ES-I3 (cell line): Measurements from ENCODE around the gene PER3.
"Not testable (repeated sequence)": the region's sequence is repeated elsewhere in the genome, so short reads cannot be mapped to it uniquely, and the experiment has no call there.

ENCODE experiments used
- H3K36me3 ChIP-seq: 2 replicates; pipeline ENCODE4 v1.6.1; 2013; ENCODE audit warnings: mild to moderate bottlenecking, low read length, control low read depth, moderate library complexity; ENCODE audit not compliant: insufficient read depth
- H3K4me1 ChIP-seq: 2 replicates; pipeline ENCODE4 v1.6.1; 2013; ENCODE audit warnings: mild to moderate bottlenecking, control low read depth, low read length; ENCODE audit not compliant: insufficient read depth
- H3K9ac ChIP-seq: 2 replicates; pipeline ENCODE4 v1.6.1; 2013; ENCODE audit warnings: low read depth, mild to moderate bottlenecking, low read length, moderate library complexity
- H3K9me3 ChIP-seq: 2 replicates; pipeline ENCODE4 v1.6.1; 2013; ENCODE audit warnings: mild to moderate bottlenecking, low read length, moderate library complexity; ENCODE audit not compliant: control insufficient read depth, insufficient read depth

PER3 gene

DNA sequence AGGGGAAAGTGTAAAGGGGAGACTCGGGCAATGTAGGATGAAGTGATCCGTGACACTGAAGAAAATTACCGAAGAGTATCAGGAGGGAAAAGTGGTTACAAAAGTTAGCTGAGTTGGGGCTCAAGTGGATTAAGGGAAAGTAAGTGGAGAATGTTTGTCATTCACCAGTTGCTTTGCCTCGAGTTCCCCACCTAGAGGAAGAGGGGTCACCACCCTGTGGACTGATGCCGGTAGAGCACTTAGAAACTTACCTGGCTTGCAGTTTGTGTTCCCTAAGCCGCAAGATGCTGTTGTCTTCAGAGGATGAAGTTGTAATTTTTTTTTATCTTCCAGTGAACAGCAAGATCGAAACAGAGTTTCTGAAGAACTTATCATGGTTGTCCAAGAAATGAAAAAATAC is 1.0 kb downstream of the PER3 start:
- Histone ChIP-seq H3K9ac (peak overlapping the region; percentile 51; the same call in 1 of the 2 replicates), H3K36me3 (peaks cover 25% of the 10 kb centered on the region), H3K4me1 (peaks cover 6% of the 10 kb centered on the region; the same call in 1 of the 2 replicates)

DNA sequence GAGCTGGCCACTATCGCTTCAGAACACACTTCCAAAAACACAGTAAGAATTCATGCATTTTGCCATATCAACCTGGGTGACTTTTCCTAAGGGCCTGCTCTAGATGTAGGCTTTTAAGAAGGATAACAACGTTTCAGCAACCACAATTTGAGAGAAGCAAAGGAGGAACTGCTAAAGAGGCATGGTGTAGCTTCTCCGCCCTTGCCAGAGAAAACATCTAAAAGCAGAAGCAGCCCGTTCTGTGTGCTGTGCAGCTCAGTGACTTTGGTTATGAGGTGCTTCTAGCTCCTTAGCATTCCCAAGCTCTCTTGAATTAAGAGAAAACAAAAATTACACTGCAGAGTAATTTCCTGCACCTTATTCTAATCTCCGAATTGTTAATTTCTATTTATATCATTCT is 2.7 kb downstream of the PER3 start:
- Histone ChIP-seq H3K36me3 (peaks cover 33% of the 10 kb centered on the region), H3K9ac (no peak overlapping the region)

More for the DNA sequence above, 1.0 kb downstream of the PER3 start:
- H3K9me3 ChIP-seq: 0 out of 2 replicates have a peak, but pooled peaks cover 4% of the 10 kb centered on the region

DNA sequence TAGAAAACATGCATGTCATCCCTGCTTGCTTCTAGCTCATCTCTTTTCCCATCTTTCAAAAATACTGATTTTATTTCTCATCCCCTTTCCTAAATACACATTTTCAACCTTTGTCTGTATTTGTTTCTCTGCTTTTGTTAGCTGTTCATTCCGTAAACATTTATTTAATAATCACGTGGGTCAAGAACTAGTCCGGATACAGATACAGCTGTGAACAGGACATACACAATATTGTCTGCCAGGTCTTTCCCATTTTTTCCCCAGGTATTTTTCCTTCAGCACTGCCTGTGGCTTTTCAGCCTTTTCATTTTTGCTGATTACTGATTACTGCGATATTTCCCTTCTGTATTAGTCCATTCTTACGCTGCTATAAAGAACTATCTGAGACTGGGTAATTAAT is 5.7 kb downstream of the PER3 start:
- H3K9ac ChIP-seq: no peak overlapping the region
- H3K4me1 ChIP-seq: no peaks in the 10 kb centered on the region
- H3K36me3 ChIP-seq: peaks cover 33% of the 10 kb centered on the region
- peaks cover 6% of the 10 kb centered on the region; the same call in 1 of the 2 replicates for H3K9me3 ChIP-seq

More for the DNA sequence above, 2.7 kb downstream of the PER3 start:
- Histone ChIP-seq H3K4me1 (peaks cover 6% of the 10 kb centered on the region; the same call in 1 of the 2 replicates), H3K9me3 (peaks cover 6% of the 10 kb centered on the region; the same call in 1 of the 2 replicates)

DNA sequence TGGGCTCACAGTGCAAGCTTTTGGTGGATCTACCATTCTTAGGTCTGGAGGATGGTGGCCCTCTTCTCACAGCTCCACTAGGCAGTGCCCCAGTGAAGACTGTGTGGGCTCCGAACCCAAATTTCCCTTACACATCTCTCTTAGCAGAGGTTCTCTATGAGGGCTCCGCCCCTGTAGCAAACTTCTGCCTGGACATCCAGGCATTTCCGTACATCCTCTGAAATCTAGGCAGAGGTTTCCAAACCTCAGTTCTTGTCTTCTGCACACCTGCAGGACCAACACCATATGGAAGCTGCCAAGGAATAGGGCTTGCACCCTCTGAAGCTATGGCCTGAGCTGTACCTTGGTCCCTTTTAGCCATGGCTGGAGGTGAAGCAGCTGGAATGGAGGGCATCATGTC is 6.9 kb downstream of the PER3 start:
- not testable (repeated sequence) for H3K9me3 ChIP-seq, H3K4me1 ChIP-seq, H3K9ac ChIP-seq
- H3K36me3 ChIP-seq: peaks cover 33% of the 10 kb centered on the region

DNA sequence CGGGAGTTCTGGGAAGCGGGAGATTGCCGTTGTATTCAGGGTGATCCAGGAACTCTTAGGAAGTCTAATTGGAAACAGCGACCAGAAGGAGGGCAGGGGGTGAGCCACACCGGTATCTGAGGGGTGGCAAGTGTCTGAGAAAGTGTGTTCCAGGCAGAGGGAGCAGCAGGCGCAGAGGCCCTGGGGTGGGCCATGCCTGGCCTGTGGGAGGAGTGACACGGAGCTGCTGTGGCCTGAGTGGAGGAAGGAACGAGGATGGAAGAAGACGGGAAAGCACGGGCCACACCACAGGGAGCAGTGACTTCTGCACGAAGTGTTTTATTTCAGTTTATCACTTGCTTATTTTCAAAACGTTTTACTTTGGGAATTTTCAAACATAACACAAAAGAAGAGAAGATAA is 11.3 kb downstream of the PER3 start:
- Histone ChIP-seq H3K9me3 (peaks cover 2% of the 10 kb centered on the region; the same call in 1 of the 2 replicates), H3K9ac (no peak overlapping the region), H3K4me1 (no peaks in the 10 kb centered on the region), H3K36me3 (peaks cover 9% of the 10 kb centered on the region; the same call in 1 of the 2 replicates)

DNA sequence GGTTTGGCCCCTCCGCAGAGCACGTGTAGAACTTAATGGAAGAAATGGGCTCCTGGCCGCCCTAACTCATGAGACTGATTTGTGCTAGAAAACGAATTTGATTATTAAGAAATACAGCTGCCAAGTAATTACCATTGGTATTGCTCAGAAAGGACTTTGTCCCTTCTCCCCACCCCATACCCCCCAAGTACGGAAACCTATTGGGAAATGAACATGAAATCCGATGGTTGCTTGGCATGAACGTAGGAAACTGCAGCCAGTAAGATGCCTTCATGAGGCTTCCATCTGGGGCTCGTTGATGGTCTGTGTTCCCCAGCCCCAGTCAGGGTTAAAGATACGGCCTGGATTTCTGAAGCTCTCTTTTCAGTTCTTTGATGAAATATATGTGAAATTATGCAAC is 21.4 kb downstream of the PER3 start:
- Histone ChIP-seq H3K36me3 (peaks cover 2% of the 10 kb centered on the region; the same call in 1 of the 2 replicates), H3K9ac (no peak overlapping the region), H3K4me1 (no peaks in the 10 kb centered on the region), H3K9me3 (no peaks in the 10 kb centered on the region)

DNA sequence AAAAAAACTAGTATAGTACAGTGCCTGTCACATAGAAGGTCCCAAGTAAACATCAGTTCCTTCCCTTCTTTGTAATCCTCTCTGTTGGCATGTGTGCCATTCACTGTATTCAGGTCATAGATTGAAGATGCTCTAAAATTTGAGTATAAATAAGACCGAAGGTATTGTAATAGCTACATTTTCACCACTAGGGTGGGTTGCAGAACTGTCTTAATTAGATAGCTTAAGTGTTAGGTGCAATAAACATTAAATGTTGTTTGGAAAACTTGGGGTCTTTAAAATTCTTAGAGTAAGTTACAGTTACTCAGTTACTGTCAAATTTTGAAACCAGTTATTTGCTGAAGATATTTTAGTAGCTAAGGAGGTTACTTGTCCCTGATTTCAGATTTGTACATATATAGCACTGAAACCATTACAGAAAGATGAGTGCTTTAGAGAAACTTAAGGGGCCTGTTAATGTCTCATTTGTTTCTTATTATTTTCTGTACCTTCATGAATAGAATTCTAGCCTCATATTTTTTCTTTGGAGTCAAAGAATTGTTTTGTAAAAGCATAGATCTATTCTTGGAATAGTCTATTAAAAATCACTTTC is 24.3 kb downstream of the PER3 start:
- Histone ChIP-seq H3K9ac (no peak overlapping the region), H3K4me1 (no peaks in the 10 kb centered on the region), H3K36me3 (peaks cover 2% of the 10 kb centered on the region; the same call in 1 of the 2 replicates), H3K9me3 (peaks cover 9% of the 10 kb centered on the region; the same call in 1 of the 2 replicates)

DNA sequence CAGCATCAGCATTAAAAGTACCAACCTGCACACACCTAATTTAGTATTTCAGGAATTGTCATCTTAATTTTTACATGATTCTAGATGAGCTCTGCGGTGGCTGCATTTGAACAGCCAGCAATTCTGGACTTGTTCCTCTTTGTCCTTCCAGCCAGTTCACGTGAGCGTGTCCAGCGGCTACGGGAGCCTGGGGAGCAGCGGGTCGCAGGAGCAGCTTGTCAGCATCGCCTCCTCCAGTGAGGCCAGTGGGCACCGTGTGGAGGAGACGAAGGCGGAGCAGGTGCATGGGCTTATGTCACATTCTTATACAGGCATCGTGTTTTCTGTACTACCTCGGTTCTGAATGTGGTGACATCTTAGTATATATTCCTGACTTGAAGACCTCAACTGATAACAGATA is 25.7 kb downstream of the PER3 start:
- peaks cover 15% of the 10 kb centered on the region; the same call in 1 of the 2 replicates for H3K9me3 ChIP-seq
- H3K9ac ChIP-seq: no peak overlapping the region
- H3K36me3 ChIP-seq: no peaks in the 10 kb centered on the region
- H3K4me1 ChIP-seq: no peaks in the 10 kb centered on the region

DNA sequence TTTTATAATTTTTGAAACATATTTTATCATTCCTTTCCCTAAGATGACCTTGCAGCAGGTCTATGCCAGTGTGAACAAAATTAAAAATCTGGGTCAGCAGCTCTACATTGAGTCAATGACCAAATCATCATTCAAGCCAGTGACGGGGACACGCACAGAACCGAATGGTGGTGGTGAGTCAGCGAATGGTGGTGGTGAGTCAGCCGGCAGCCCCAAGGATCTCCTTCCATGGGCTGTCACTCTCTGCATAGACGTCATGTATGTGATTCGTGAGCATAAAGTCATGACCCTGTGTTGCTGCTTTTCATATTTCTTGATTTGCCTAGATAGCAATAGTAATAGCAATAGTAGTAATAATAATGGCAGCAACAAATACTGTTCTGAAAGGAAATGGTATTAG is 26.3 kb downstream of the PER3 start:
- H3K9me3 ChIP-seq: peaks cover 15% of the 10 kb centered on the region; the same call in 1 of the 2 replicates
- H3K9ac ChIP-seq: no peak overlapping the region
- H3K4me1 ChIP-seq: no peaks in the 10 kb centered on the region
- H3K36me3 ChIP-seq: no peaks in the 10 kb centered on the region

DNA sequence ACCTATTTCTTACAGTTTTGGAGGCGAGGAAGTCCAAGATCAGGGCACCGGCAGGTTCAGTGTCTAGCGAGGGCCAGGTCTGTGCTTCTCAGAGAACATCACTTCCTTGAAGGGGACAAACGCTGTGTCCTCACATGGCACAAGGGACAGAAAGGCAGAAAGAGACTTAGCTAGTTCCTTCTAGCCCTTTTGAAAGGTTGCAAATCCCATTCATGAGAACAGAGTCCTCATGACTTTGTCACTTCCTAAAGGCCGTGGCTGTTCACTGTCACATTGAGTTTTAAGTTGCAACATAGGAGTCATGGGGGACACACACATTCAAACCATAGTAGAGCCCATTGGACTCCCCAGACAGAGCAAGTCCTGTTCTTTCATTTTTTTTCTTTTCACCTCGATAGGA is 27.4 kb downstream of the PER3 start:
- Histone ChIP-seq H3K4me1 (no peaks in the 10 kb centered on the region), H3K36me3 (no peaks in the 10 kb centered on the region), H3K9ac (no peak overlapping the region), H3K9me3 (peaks cover 15% of the 10 kb centered on the region; the same call in 1 of the 2 replicates)

DNA sequence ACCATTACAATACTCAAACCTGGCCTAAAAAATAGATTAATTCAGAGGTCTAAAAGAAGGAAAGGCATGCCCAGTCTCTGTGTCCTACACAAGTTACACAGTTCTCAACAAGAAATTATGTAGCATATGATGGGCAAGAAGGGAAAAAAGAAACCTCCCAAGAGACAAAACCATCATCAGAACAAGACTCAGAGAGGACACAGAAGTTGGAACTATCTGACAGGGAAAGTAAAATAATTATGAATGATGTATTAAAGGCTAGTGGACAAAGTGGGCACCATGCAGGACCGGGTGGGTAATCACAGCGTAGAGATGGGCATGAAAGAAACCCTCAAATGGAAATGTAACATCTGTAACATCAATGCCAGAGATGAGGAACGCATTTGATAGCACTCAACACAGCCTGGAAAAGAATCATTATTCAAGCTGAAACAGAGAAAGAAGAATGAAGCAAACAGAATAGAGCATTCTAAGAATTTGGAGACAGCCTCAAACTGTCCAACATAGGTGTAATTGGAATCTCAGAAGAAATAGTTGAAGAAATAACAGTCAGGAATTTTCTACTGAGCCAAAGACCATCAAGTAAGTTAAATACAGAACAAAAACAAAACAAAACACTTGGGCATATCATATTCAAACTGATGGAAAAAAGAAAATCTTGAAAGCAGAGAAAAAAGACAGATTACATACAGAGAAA is 29.7 kb downstream of the PER3 start:
- Histone ChIP-seq H3K9ac (no peak overlapping the region), H3K9me3 (peaks cover 15% of the 10 kb centered on the region), H3K36me3 (no peaks in the 10 kb centered on the region), H3K4me1 (no peaks in the 10 kb centered on the region)

DNA sequence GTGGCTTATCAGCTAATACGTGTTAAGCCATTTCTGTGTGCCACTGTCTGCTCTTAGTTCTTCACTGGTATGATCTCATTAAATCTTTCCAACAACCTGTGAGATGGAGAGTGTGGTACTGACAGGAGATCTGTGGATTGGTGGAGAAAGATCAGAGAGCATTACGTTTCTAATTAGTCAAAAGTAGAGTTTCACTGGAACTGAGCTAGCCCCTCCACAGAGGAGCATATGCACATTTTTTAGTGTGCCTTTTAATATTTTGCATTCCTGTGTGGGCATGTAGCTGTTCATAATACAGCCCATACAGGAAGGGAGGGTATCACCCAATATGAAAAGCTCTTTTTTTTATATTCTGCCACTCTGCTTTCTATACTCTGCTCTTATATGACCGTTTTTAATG is 37.2 kb downstream of the PER3 start:
- H3K9me3 ChIP-seq: no peaks in the 10 kb centered on the region; the same call in 1 of the 2 replicates
- no peaks in the 10 kb centered on the region for H3K4me1 ChIP-seq
- no peak overlapping the region for H3K9ac ChIP-seq
- peaks cover 6% of the 10 kb centered on the region for H3K36me3 ChIP-seq

DNA sequence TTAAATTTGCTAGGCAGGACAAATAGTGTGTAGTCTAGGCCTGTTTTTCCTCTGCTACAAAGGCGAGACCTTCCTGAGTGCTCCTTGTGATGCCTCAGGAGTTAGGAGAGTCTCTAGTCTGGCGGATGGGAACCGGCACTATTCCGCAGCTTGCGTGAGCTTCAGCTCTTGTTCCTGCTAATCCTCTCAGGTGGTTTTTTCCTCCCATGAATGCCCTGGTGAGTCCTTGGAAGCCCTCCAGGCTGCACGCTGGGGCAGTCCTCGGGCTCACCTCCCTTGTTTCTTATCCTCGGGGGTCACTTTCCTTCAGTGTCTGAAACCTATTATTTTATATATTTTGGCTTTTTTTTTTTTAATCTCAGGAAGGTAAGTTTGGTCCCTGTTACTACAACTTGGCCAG is 40.6 kb downstream of the PER3 start:
- Histone ChIP-seq H3K9me3 (no peaks in the 10 kb centered on the region), H3K36me3 (peaks cover 6% of the 10 kb centered on the region), H3K4me1 (no peaks in the 10 kb centered on the region), H3K9ac (no peak overlapping the region)

DNA sequence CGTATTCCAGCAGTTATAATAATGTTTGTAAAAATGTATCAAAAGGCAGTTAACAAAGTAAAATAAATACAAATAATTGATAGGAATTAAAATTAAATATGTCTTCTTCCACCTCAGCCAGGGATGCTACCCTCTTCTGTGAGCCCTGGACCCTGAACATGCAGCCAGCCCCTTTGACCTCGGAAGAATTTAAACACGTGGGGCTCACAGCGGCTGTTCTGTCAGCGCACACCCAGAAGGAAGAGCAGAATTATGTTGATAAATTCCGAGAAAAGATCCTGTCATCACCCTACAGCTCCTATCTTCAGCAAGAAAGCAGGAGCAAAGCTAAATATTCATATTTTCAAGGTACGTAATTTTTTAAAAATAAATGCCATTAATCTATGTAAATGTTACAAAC is 42.3 kb downstream of the PER3 start:
- Histone ChIP-seq H3K36me3 (no peaks in the 10 kb centered on the region; the same call in 1 of the 2 replicates), H3K9me3 (no peaks in the 10 kb centered on the region), H3K9ac (no peak overlapping the region), H3K4me1 (no peaks in the 10 kb centered on the region)
